H4 (cell line): Measurements from ENCODE around the gene IQCH. TPM values are rescaled to one million over a fixed set of nuclear protein-coding genes. Genes with fewer than 3 reads are reported as not detected.

ENCODE experiments used
- DNase-seq: peaks from one replicate; pipeline ENCODE4 v3.0.0-alpha.2; 2015; ENCODE audit warnings: low spot score
- total RNA-seq: library from RNA; depleted of rRNA; stranded (reverse); fragments of >200 nt; shearing (Covaris generic); gene quantifications from 2 replicates; pipeline ENCODE4 v1.2.3, GENCODE V29; 2014

IQCH gene
- total RNA-seq, 1 experiment from 2014 or later = 0.43 TPM

- DNase-seq = no peak
Measured at GRCh38 chr15:67394873-67395639, 140.5 kb downstream of the IQCH start.

DNA sequence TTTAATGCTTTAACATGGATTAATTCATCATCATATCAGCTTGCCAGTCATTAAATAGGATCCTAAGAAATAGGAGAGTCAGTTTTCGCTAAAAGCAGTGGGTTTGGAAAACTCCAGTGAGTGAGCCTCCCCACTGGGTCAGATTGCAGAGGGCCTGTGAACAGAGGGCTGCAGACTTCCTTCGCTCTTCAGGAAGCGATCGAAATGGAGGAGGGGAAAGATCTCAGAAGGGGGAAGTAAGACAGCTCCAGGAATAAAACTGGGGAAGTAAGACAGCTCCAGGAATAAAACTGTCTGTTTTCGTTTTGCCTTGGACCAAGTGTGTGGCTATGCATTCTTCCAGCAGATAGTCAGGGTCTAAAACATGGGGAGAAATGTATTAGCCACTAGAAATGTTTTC, 141.5 kb downstream of the IQCH start:
- no peak for DNase-seq

GRCh38 chr15:67397139-67397538, 142.6 kb downstream of the IQCH start:
- no peak for DNase-seq

GRCh38 chr15:67399925-67400324, 145.3 kb downstream of the IQCH start:
- DNase-seq = no peak

GRCh38 chr15:67400890-67401289, 146.3 kb downstream of the IQCH start:
- DNase-seq = no peak

GRCh38 chr15:67401336-67401735, 146.8 kb downstream of the IQCH start:
- no peak for DNase-seq

- no peak for DNase-seq
Measured at GRCh38 chr15:67403428-67404154, 149.0 kb downstream of the IQCH start.

DNA sequence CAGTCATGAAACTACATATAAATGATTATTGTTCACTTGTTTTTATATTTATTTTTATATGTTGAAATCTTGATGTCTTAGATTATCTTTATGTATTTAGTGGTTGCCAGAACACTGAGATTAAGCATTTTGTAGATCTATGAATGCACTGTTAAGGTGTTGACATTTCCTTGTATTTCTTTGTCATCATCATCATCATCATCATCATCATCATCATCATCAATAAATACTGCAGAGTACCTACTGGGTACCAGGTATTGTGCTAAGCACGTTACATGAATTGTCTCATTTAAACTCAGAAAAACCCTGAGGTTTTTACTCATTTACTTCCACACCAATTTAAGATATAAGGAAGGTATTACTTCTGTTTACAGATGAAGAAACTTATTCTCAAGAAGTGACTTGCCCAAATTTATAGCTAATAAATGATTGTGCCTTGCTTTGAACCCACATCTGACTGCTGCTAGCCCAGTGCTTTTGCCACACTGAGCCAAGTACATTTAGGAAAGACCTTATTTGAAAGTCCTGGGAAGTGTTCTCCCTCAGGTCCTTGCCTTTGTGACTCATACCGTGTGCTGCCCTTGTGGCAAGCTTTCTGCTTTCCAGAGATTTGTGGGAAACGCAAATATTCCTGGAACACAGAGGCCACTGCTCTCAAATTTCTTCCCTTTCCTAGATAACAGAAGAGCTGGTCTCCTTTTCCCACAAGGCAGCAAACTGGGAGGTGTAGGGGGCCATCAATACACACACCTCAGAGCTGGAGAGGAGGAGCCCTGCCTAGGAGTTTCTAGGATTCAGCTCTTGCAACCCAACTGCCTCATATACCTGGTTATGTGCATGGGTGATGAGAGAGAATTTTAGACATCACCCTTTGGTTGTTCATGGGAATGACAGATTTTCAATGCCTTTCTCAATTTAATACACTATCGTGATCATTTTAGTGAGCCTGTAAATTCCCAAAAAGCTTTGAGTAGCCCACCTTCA, 150.9 kb downstream of the IQCH start:
- peak; percentile 88 for DNase-seq

GRCh38 chr15:67406257-67406861, 151.8 kb downstream of the IQCH start:
- DNase-seq = no peak

DNA sequence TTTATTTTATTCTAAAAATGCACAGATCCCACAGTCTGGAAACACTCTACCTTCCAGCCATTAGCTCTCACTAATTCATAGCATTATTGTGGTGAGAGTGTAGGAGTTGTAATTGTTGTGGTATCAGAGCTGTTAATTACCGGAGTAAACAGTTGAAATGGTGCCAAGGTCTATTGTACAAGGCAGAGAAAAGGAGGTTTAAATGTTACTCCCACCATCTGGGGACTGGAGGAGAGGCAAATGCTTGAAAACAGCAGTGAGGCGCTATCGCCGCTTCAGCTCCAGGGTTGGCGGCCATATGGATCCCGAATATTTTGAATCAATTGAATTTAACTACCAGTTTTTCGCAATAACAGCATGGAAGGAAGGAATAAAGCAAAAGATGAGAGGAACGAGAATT, 153.2 kb downstream of the IQCH start:
- no peak for DNase-seq

GRCh38 chr15:67409175-67409574, 154.6 kb downstream of the IQCH start:
- no peak for DNase-seq

GRCh38 chr15:67411486-67411885, 156.9 kb downstream of the IQCH start:
- DNase-seq = no peak

DNA sequence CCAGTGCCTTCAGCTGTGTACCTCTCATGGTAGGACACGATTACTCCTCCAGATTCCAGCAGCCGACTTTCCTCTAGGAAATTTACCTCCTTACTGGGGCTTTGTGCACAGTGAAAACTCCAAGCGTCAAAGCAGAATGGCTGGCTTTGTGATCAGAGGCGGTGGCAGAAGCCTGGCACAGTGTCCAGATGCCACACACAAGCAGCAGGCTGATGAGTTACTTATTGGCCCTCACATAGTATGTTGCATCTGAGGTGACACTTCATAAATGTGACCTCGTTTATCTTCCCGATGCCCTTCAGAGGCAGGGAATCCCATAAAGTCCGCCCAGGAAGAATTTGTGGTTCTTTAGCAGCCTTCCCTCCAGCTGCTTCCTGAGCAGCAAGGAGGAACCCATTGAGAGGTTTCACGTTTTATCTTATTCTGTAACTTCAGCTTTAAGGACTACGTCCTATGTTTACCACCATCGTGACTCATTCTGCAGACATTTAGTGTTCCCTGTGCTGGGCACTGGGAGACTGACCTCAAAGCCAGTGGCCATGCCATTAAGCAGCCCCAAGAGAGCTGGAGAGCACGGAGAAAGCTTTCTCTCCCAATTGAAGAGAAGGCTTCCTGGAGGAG, 159.3 kb downstream of the IQCH start:
- DNase-seq = peak; percentile 93

DNA sequence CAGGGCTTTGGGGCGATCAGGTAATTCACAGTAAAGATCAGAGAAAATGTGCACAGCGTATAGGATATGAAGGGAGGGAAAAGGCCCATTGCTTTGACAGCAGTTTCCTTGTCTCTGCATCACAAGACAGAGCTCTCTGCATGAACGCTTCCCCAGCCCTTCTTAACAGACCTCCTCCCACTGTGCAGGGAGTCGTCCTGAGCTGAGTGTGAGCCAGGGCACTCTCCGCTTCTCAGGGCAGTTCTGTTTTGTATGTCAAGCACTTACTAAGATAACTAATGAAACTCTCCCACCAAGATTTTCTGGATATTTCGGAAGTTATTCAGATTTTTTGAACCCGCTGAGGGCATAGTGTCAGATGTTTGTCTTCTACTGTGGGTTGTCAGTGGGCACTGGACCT, 160.6 kb downstream of the IQCH start:
- DNase-seq = no peak

GRCh38 chr15:67416891-67417290, 162.3 kb downstream of the IQCH start:
- DNase-seq = peak; percentile 76

GRCh38 chr15:67419705-67420104, 165.1 kb downstream of the IQCH start:
- DNase-seq = no peak

GRCh38 chr15:67420137-67420536, 165.6 kb downstream of the IQCH start:
- DNase-seq = no peak

- no peak for DNase-seq
Measured at GRCh38 chr15:67421105-67421504, 166.5 kb downstream of the IQCH start.

GRCh38 chr15:67422296-67422695, 167.7 kb downstream of the IQCH start:
- no peak for DNase-seq

DNA sequence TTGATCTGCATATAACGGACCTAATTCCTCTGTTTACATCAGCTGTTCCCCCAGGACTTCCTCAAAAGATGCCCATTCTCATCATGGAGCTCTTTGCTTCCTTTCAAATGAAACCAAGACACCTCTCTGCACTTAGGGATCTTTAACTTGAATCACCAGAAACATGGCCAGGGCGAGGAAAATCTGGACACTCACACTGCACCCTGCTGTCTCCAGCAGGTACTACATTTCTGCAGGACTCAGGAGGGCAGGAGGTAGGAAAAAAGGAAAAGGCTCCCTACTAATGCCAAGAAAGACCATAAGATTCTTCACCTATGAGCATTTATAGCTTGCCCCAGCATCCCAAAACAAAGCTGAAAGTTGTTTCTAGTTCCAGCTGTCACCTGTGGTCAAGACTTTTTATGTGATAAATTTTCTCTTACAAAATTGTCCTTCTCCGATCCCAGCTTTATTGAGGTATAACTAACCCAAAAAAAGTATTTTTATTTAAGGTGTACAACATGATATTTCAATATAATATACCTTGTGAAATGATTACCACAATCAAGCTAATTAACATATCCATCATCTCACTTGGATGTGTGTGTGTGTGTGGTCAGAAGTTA, 179.0 kb downstream of the IQCH start:
- DNase-seq = peak; percentile 51
